ENCODE data around the gene ADRA2B.

The ADRA2B gene

DNA sequence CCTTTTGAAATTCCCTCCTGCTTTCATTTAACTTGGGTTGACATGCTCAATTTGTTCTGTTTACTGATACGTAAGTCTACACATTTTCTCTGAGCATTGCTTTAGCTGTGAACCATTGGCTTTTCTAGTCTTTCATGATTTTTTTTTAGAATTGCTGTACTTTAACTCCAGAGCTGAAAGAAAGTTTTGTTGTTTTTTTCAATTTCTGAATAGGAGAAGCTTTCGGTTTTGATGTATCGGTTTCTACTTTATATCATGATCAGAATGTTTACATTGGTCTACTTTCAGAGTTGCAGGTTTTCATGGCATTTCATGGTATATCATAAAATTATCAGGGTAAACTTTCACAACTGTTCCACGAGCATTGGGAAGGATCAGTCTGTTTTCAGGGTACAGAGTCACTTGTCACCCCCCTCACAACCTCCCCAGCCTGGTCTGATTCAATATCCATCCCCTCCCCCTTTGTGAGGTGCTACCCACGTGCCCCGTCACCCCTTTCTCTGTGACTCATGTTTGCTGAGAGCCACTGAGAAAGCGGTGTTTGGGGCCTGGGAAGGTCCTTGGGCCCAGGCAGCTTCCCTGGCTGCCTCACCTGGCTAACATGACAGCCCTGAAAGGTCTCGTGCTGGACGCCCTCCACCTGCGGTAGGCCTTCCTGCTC is 14.9 kb upstream of the ADRA2B start:
- H3K79me2 ChIP-seq (ENCODE audit: insufficient read depth, low read length), result no peaks in the 10 kb centered on the region
- H3K4me1 ChIP-seq (ENCODE audit: insufficient read depth, low read length, severe bottlenecking), result no peaks in the 10 kb centered on the region
- H3K4me3 ChIP-seq (ENCODE audit: low read depth, low read length, poor library complexity, severe bottlenecking), result no peak overlapping the region
- no peaks in the 10 kb centered on the region for H3K36me3 ChIP-seq (ENCODE audit: insufficient read depth, low read length)
- H3K4me2 ChIP-seq (ENCODE audit: low read length), result no peak overlapping the region
- H3K27me3 ChIP-seq (ENCODE audit: insufficient read depth, low read length), result no peaks in the 10 kb centered on the region; the same call in 1 of the 2 replicates
- no peak overlapping the region for H3K9ac ChIP-seq (ENCODE audit: low read length)
- H2AFZ ChIP-seq (ENCODE audit: low read length), result no peak overlapping the region
- H3K9me2 ChIP-seq (ENCODE audit: low read depth, low read length), result no peaks in the 10 kb centered on the region
- H4K20me1 ChIP-seq (ENCODE audit: insufficient read depth, low read length), result no peaks in the 10 kb centered on the region
- H3K9me3 ChIP-seq (ENCODE audit: low read length), result no peaks in the 10 kb centered on the region
- H3F3A ChIP-seq (ENCODE audit: insufficient read depth, low read length), result no peaks in the 10 kb centered on the region
- TF ChIP-seq EZH2 (IDR thresholded peaks at IDR 0.05; ENCODE audit: borderline replicate concordance, low read length), result no peak
- TF ChIP-seq, protein P1, sequence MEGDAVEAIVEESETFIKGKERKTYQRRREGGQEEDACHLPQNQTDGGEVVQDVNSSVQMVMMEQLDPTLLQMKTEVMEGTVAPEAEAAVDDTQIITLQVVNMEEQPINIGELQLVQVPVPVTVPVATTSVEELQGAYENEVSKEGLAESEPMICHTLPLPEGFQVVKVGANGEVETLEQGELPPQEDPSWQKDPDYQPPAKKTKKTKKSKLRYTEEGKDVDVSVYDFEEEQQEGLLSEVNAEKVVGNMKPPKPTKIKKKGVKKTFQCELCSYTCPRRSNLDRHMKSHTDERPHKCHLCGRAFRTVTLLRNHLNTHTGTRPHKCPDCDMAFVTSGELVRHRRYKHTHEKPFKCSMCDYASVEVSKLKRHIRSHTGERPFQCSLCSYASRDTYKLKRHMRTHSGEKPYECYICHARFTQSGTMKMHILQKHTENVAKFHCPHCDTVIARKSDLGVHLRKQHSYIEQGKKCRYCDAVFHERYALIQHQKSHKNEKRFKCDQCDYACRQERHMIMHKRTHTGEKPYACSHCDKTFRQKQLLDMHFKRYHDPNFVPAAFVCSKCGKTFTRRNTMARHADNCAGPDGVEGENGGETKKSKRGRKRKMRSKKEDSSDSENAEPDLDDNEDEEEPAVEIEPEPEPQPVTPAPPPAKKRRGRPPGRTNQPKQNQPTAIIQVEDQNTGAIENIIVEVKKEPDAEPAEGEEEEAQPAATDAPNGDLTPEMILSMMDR (IDR thresholded peaks at IDR 0.05; ENCODE audit: low read length), result no peak
- no peak overlapping the region for H3K27ac ChIP-seq (ENCODE audit: low read depth, low read length, poor library complexity, severe bottlenecking)

DNA sequence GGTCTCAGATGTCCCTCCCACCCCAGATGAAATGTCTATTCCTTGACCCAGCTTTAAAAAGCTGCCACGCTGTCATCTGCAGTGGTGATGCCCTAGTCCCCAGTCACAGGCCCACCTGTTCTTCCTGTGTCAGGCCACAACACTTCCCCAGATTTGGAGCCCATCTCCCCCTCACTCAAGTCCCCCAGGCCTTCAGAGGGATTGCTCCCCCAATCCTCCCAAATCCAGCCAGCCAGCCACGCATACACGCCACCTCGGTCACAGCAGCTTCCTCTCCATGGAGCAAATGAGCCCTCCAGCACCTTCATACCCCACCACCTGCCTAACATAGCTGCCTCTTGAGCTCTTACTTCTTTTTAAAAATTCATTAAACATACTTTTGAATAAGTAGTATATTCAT is 14.1 kb upstream of the ADRA2B start:
- no peaks in the 10 kb centered on the region for H3K36me3 ChIP-seq (ENCODE audit: insufficient read depth, low read length)
- H3K9me2 ChIP-seq (ENCODE audit: low read depth, low read length), result no peaks in the 10 kb centered on the region
- H3K4me3 ChIP-seq (ENCODE audit: low read depth, low read length, poor library complexity, severe bottlenecking), result no peak overlapping the region
- H3K9me3 ChIP-seq (ENCODE audit: low read length), result no peaks in the 10 kb centered on the region
- no peaks in the 10 kb centered on the region for H4K20me1 ChIP-seq (ENCODE audit: insufficient read depth, low read length)
- H3K9ac ChIP-seq (ENCODE audit: low read length), result no peak overlapping the region
- no peaks in the 10 kb centered on the region for H3F3A ChIP-seq (ENCODE audit: insufficient read depth, low read length)
- TF ChIP-seq EZH2 (IDR thresholded peaks at IDR 0.05; ENCODE audit: borderline replicate concordance, low read length), result no peak
- TF ChIP-seq, protein P1 (IDR thresholded peaks at IDR 0.05; ENCODE audit: low read length), result no peak
- no peak overlapping the region for H3K4me2 ChIP-seq (ENCODE audit: low read length)
- H3K79me2 ChIP-seq (ENCODE audit: insufficient read depth, low read length), result no peaks in the 10 kb centered on the region
- no peak overlapping the region for H2AFZ ChIP-seq (ENCODE audit: low read length)
- H3K27me3 ChIP-seq (ENCODE audit: insufficient read depth, low read length), result peaks cover under 1% of the 10 kb centered on the region; the same call in 1 of the 2 replicates
- no peak overlapping the region for H3K27ac ChIP-seq (ENCODE audit: low read depth, low read length, poor library complexity, severe bottlenecking)
- H3K4me1 ChIP-seq (ENCODE audit: insufficient read depth, low read length, severe bottlenecking), result no peaks in the 10 kb centered on the region

DNA sequence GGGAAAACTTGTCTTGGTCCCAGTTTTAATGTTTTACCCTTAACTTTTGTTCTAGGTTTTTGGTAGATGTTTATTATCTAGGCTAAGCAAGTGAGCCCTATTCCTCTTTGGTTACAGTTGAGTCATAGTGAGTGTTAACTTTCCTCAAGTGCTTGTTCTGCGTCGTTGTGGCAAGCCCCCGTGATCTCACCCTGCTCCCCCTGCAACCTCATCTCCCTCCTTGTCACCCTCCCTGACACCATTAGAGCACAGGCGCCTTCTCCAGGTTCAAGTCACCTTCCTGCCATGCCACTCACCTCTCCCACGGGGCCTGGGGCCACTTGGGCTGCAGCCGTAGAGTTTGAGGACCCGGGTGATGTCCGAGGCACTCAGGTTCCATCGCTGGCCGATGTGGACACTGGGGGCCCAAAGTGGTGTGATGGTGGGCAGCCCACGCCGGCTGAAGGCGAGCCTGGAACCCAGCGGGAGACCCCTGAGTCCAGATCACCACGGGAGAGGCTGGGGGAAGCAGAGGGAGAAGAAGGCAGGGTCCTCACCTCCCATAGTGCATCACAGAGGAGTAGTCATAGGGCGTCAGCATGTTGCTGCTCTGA is 13.3 kb upstream of the ADRA2B start:
- Histone ChIP-seq H3K9me2 (ENCODE audit: low read depth, low read length) (no peaks in the 10 kb centered on the region), H3K9me3 (ENCODE audit: low read length) (no peaks in the 10 kb centered on the region), H3K27me3 (ENCODE audit: insufficient read depth, low read length) (peaks cover 9% of the 10 kb centered on the region; the same call in 1 of the 2 replicates), H3K36me3 (ENCODE audit: insufficient read depth, low read length) (no peaks in the 10 kb centered on the region), H4K20me1 (ENCODE audit: insufficient read depth, low read length) (no peaks in the 10 kb centered on the region), H3K4me2 (ENCODE audit: low read length) (no peak overlapping the region), H2AFZ (ENCODE audit: low read length) (no peak overlapping the region), H3K4me3 (ENCODE audit: low read depth, low read length, poor library complexity, severe bottlenecking) (no peak overlapping the region), H3F3A (ENCODE audit: insufficient read depth, low read length) (no peaks in the 10 kb centered on the region), H3K79me2 (ENCODE audit: insufficient read depth, low read length) (no peaks in the 10 kb centered on the region), H3K4me1 (ENCODE audit: insufficient read depth, low read length, severe bottlenecking) (no peaks in the 10 kb centered on the region), H3K9ac (ENCODE audit: low read length) (no peak overlapping the region), H3K27ac (ENCODE audit: low read depth, low read length, poor library complexity, severe bottlenecking) (no peak overlapping the region)
- TF ChIP-seq EZH2 (IDR thresholded peaks at IDR 0.05; ENCODE audit: borderline replicate concordance, low read length), result no peak
- TF ChIP-seq, protein P1 (IDR thresholded peaks at IDR 0.05; ENCODE audit: low read length), result no peak

All from OCI-LY1 (cell line).